Heart left ventricle (tissue), 13 donors: ENCODE measurements around the gene RPTOR.

ENCODE experiments used
- CTCF ChIP-seq, 12 donors: fragments of 200-600 bp; sonication (generic) in 4 of 12; IDR thresholded peaks; one replicate each; pipeline versions ENCODE4 v1.5.0 to v1.8.0; 2018 to 2022; ENCODE audit warnings: antibody characterized with exemption in 12 of 12, mild to moderate bottlenecking in 5 of 12
- POLR2A ChIP-seq, 2 donors: fragments of 450-650 bp; IDR thresholded peaks; one replicate each; pipeline ENCODE4 v1.6.1; 2017; ENCODE audit warnings: antibody characterized with exemption in 2 of 2, mild to moderate bottlenecking in 2 of 2, moderate library complexity in 2 of 2
- donor health status: ischemic (EF 13 %, LVEDD 7.1; RV severe dilation, severe dysfunction).
- donor health status: DM: no; HTN: yes; CAD: no.
- donor health status: DM: no; HTN: no; CAD: no.
- donor health status: ischemic (EF 25% LVEDD 6.9; RV normal size, moderate dysfunction).
- donor health status: ischemic (EF 25% LVEDD 5.7; RV mildly dilated, moderate dysfunction).
- donor health status: ischemic (EF 35%, LVEDD 5.7; RV mildly dilated, moderate dysfunction).
- donor health status: nonischemic (EF 11% LVEDD 7.7; RV severe dilation, severe dysfunction).
- donor health status: DM: yes; HTN: yes; CAD: no.
- donor health status: PGD.
- donor health status: ischemic (EF 29% LVEDD 5.4; RV normal size, mild dysfunction).
- donor health status: nonischemic (EF 23%, LVEDD 6.1; RV moderate dilation, normal function).

GRCh38 chr17:80694992-80695912 lies 150.6 kb downstream of the RPTOR start:
- TF ChIP-seq CTCF (IDR thresholded peaks at IDR 0.05) = no peak
- no peak for TF ChIP-seq POLR2A (IDR thresholded peaks at IDR 0.05)
